Heart right ventricle (tissue), 16 donors: ENCODE data around the gene PCDH17. TPM values are rescaled to one million over a fixed set of nuclear protein-coding genes. Genes with fewer than 3 reads are reported as not detected.

ENCODE experiments used
- ATAC-seq, 8 donors: fragments of 200-7000 bp; cut with Tn5 transposase; one replicate each; pipeline ENCODE4 v1.9.1; 2020; ENCODE audit warnings: mild to moderate bottlenecking in 8 of 8, moderate library complexity in 8 of 8, moderate number of reproducible peaks in 1 of 8
- DNase-seq, 2 donors: peaks; one replicate each; pipeline ENCODE4 v3.0.0-alpha.2; 2020
- H3K27ac ChIP-seq, 10 donors: fragments of 200-600 bp; sonication (generic) in 2 of 10; one replicate each; pipeline versions ENCODE4 v1.5.0 to v1.8.0; 2020 to 2022; ENCODE audit warnings: mild to moderate bottlenecking in 3 of 10
- H3K27me3 ChIP-seq, 7 donors: fragments of 200-600 bp; one replicate each; pipeline ENCODE4 v1.8.0; 2021 to 2022; ENCODE audit warnings: mild to moderate bottlenecking in 2 of 7
- H3K36me3 ChIP-seq, 9 donors: fragments of 200-600 bp; sonication (generic) in 1 of 9; one replicate each; pipeline versions ENCODE4 v1.5.0 to v1.8.0; 2020 to 2022; ENCODE audit warnings: mild to moderate bottlenecking in 2 of 9
- H3K4me1 ChIP-seq, 9 donors: fragments of 200-600 bp; sonication (generic) in 1 of 9; one replicate each; pipeline versions ENCODE4 v1.5.0 to v1.8.0; 2020 to 2022; ENCODE audit warnings: mild to moderate bottlenecking in 4 of 9
- H3K4me3 ChIP-seq, 10 donors: fragments of 200-600 bp; sonication (generic) in 2 of 10; one replicate each; pipeline versions ENCODE4 v1.5.0 to v1.8.0; 2020 to 2022; ENCODE audit warnings: mild to moderate bottlenecking in 7 of 10, moderate library complexity in 2 of 10
- H3K9me3 ChIP-seq, 11 donors: fragments of 200-600 bp in 10 of 11; sonication (generic) in 2 of 11; one replicate each; pipeline versions ENCODE4 v1.5.0 to v1.8.0; 2013 to 2022; ENCODE audit warnings: mild to moderate bottlenecking in 2 of 11, control low read depth in 1 of 11, moderate library complexity in 1 of 11
- WGBS, 2 donors: extraction: QIAGEN DNeasy Blood & Tissue Kit; methylation state at CpG; one replicate each; pipeline ENCODE4 v1.1.7; 2013; ENCODE audit warnings: inconsistent platforms in 1 of 2; 5-methylcytosine and 5-hydroxymethylcytosine counted together
- intact Hi-C, 10 donors: fragments of 100-400 bp; cut with DNase I; formaldehyde crosslinking; loops; one replicate each; pipeline versions ENCODE4 v1.11.1 to v1.14.2; 2022
- polyA plus RNA-seq, 2 donors: library from polyadenylated mRNA; stranded (reverse); fragments of 200-250 nt; gene quantifications; one replicate each; pipeline ENCODE4 v1.2.3, GENCODE V29; 2013
- total RNA-seq, 10 donors: library from RNA; stranded (reverse); fragmentation: NEBNext Ultra II Directional in 3 of 10; extraction: Animal tissue kit (Norgen Biotek cat#: 25700) in 3 of 10; gene quantifications; one replicate each; pipeline versions ENCODE4 v1.2.1 to v1.2.4, GENCODE V29; 2021 to 2023
- TF ChIP-seq, protein P1 (sequence below), 9 donors: fragments of 200-600 bp; sonication (generic) in 2 of 9; IDR thresholded peaks; one replicate each; pipeline versions ENCODE4 v1.5.0 to v1.8.0; 2021 to 2022; ENCODE audit warnings: antibody characterized with exemption in 9 of 9, mild to moderate bottlenecking in 5 of 9, moderate library complexity in 1 of 9
- donor health status: Arrhythmogenic right ventricular cardiomyopathy.
- donor health status: ischemic (EF 13 %, LVEDD 7.1; RV severe dilation, severe dysfunction).
- donor health status: healthy with polysubstance abuse.
- donor health status: DM: no; HTN: yes; CAD: no.
- donor health status: DM: no; HTN: no; CAD: no.
- donor health status: ischemic (EF 25% LVEDD 6.9; RV normal size, moderate dysfunction).
- donor health status: ischemic (EF 25% LVEDD 5.7; RV mildly dilated, moderate dysfunction).
- donor health status: healthy.
- donor health status: DM: yes; HTN: yes; CAD: no.
- donor health status: Ischemic cardiomyopathy.
- donor health status: ischemic (EF 35%, LVEDD 5.7; RV mildly dilated, moderate dysfunction).
- donor health status: nonischemic (EF 11% LVEDD 7.7; RV severe dilation, severe dysfunction).
- donor health status: DM: yes; HTN: yes; CAD: no.
- donor health status: PGD.
- donor health status: ischemic (EF 29% LVEDD 5.4; RV normal size, mild dysfunction).
- donor health status: nonischemic (EF 23%, LVEDD 6.1; RV moderate dilation, normal function).

PCDH17 gene
- total and polyA plus RNA-seq, 12 donors = 0.88 to 14.3 (median 3.3) TPM

DNA sequence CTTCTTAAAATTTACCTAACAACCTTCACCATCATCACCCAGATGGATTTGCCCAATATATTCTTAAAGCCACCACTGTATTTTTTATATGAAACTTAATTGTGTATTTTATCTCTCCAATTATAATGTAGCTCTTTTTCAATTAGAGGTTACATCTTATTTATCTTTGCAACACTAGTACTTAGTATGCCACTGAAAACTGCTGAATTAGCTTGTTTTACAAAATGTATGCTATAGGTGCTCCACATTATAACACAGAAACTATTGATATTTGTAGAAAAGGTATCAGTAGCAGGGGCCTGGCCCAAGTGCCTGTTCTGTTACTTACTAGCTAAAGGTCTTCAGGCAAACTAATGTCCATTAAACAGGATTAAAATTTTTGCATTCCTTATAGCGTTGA lies 35.8 kb upstream of the PCDH17 start:
- H3K9me3 ChIP-seq = no peaks in the 10 kb centered on the region
- no peaks in the 10 kb centered on the region for H3K4me1 ChIP-seq
- intact Hi-C loops = loop anchor here in 1 of 10 donors (2.0 kb wide), 1 partner anchor 17 kb away; no protein-coding TSS in a partner anchor
- no peak overlapping the region for H3K27ac ChIP-seq
- TF ChIP-seq, protein P1, sequence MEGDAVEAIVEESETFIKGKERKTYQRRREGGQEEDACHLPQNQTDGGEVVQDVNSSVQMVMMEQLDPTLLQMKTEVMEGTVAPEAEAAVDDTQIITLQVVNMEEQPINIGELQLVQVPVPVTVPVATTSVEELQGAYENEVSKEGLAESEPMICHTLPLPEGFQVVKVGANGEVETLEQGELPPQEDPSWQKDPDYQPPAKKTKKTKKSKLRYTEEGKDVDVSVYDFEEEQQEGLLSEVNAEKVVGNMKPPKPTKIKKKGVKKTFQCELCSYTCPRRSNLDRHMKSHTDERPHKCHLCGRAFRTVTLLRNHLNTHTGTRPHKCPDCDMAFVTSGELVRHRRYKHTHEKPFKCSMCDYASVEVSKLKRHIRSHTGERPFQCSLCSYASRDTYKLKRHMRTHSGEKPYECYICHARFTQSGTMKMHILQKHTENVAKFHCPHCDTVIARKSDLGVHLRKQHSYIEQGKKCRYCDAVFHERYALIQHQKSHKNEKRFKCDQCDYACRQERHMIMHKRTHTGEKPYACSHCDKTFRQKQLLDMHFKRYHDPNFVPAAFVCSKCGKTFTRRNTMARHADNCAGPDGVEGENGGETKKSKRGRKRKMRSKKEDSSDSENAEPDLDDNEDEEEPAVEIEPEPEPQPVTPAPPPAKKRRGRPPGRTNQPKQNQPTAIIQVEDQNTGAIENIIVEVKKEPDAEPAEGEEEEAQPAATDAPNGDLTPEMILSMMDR (IDR thresholded peaks at IDR 0.05) = no peak
- no peak for DNase-seq
- no peak overlapping the region for H3K4me3 ChIP-seq
- ATAC-seq = no peak
- H3K27me3 ChIP-seq = no peaks in the 10 kb centered on the region
- 58 to 73% methylated on average over 1 of the region's 1 CpG for WGBS, 2 donors
- H3K36me3 ChIP-seq = no peaks in the 10 kb centered on the region

DNA sequence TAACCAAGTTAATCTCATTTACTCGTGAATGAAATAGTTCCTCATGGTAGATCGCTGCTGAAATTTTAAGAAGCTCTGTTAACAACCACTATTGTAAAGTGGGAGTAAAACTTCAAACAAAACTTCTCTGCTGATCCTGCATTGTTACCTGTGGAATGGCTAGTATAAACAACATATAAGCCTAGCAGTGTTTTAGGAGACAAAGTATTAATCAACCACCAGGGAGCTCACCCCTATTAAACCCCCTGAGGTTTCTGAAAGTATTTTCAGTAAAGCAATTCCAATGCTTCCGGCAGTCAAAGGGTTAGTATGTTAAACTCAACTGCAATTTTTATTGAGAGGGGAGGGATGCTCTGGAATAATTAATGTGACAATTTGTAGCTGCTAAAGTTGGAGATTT lies 30.0 kb upstream of the PCDH17 start:
- ATAC-seq (no peak), DNase-seq (no peak)
- H3K27ac ChIP-seq = no peak overlapping the region
- H3K4me1 ChIP-seq = no peaks in the 10 kb centered on the region
- 41 to 46% methylated on average over 3 of the region's 3 CpGs for WGBS, 2 donors
- H3K36me3 ChIP-seq = no peaks in the 10 kb centered on the region
- TF ChIP-seq, protein P1 (IDR thresholded peaks at IDR 0.05) = no peak
- intact Hi-C loops = no loop called here
- no peak overlapping the region for H3K4me3 ChIP-seq
- no peaks in the 10 kb centered on the region for H3K27me3 ChIP-seq
- H3K9me3 ChIP-seq = no peaks in the 10 kb centered on the region

DNA sequence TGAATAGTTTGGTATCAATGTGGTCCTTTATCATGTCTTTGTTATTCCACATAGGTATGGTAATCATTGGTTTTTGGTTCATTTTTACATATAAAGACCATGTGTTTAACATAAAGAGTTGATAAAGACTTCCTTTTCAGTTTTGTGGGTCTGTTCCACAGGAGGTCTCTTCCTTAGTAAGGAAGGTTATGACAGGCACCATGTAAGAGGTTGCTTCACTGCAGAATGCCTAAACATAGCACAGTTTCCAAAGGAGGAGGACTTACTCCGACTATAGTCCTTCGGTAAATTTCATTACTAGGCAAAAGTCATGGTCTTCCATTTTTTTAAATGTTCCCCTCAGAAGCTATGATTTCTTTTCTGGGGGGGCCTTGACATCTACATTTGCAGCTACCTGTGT lies 27.1 kb upstream of the PCDH17 start:
- Histone ChIP-seq H3K4me3 (no peak overlapping the region), H3K9me3 (no peaks in the 10 kb centered on the region), H3K27me3 (no peaks in the 10 kb centered on the region), H3K4me1 (no peaks in the 10 kb centered on the region), H3K36me3 (no peaks in the 10 kb centered on the region), H3K27ac (no peak overlapping the region)
- no peak for DNase-seq
- no peak for ATAC-seq
- TF ChIP-seq, protein P1 (IDR thresholded peaks at IDR 0.05) = no peak
- WGBS, 2 donors = 40 to 48% methylated on average over 2 of the region's 2 CpGs
- intact Hi-C loops = no loop called here

- no peaks in the 10 kb centered on the region for H3K9me3 ChIP-seq
- ATAC-seq = no peak
Measured at GRCh38 chr13:57611969-57612368, 19.6 kb upstream of the PCDH17 start.

More at GRCh38 chr13:57611969-57612368, 19.6 kb upstream of the PCDH17 start:
- TF ChIP-seq, protein P1 (IDR thresholded peaks at IDR 0.05) = no peak
- no peaks in the 10 kb centered on the region for H3K36me3 ChIP-seq
- H3K4me3 ChIP-seq = no peak overlapping the region
- intact Hi-C loops = no loop called here
- H3K27me3 ChIP-seq = no peaks in the 10 kb centered on the region
- no peak for DNase-seq
- WGBS, 2 donors = 91% methylated on average over 5 of the region's 5 CpGs
- no peak overlapping the region for H3K27ac ChIP-seq
- H3K4me1 ChIP-seq = no peaks in the 10 kb centered on the region
